ENCODE results near the gene AIFM1. TPM values are rescaled to one million over a fixed set of nuclear protein-coding genes. Genes with fewer than 3 reads are reported as not detected.
A peak's percentile ranks its signal among the peaks of the same experiment; 100 is the strongest.
"Not testable (repeated sequence)": the region's sequence is repeated elsewhere in the genome, so short reads cannot be mapped to it uniquely, and the experiment has no call there.

Gene AIFM1
- total RNA-seq, 1 donor from 2014 or later, result 16.4 TPM

- no peak for DNase-seq (ENCODE audit: low read depth in 2 of 2)
Observed at GRCh38 chrX:130119312-130119898, 46.2 kb downstream of the AIFM1 start.

DNA sequence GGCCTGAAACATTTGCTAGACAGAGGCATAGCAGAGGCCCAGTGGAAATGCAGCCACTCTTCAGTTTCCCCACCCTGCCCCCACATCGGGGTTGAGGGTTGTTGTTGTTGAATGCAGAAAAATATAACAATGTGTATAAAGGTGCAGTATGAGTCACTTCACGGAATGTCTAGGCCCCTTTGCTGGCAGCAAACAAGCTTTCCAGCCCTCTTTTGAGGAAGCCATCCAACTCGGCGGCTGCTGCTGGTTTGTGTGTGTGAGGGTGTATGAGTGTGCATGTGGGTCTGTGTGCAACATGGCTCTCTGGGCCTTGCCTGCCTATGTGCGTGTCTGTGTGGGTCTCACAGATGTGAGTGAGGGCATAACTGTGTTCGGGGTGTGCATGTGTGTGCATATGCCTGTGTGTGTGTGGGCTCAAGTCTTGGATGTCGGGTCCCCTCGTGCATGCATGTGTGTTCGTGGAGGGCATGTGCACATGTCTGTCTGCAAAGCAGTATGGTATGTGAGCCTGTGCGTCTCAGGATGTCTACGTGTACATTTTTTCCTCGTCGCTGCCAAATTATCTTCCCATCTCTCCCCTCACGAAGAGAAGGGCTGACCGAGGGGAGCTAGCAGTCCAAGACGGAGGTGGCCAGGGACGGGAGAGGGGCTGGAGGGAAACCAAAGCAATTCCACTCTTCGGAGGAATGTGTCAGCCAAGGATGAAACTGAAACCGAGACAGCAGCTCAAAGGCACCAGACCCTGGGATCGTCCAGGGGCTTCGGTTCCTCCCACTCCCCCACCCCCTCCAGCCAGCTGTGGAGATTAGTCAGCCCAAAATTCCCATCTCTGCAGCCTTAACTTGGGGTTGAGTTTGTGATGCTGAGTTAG lies 47.0 kb downstream of the AIFM1 start:
- DNase-seq (ENCODE audit: low read depth in 2 of 2), result peak; percentile 24 to 89

GRCh38 chrX:130117166-130117565 lies 48.5 kb downstream of the AIFM1 start:
- no peak for DNase-seq (ENCODE audit: low read depth in 2 of 2)

GRCh38 chrX:130115119-130115885 lies 50.3 kb downstream of the AIFM1 start:
- not testable (repeated sequence) for DNase-seq (ENCODE audit: low read depth in 2 of 2)

GRCh38 chrX:130114141-130114588 lies 51.5 kb downstream of the AIFM1 start:
- no peak for DNase-seq (ENCODE audit: low read depth in 2 of 2)

DNA sequence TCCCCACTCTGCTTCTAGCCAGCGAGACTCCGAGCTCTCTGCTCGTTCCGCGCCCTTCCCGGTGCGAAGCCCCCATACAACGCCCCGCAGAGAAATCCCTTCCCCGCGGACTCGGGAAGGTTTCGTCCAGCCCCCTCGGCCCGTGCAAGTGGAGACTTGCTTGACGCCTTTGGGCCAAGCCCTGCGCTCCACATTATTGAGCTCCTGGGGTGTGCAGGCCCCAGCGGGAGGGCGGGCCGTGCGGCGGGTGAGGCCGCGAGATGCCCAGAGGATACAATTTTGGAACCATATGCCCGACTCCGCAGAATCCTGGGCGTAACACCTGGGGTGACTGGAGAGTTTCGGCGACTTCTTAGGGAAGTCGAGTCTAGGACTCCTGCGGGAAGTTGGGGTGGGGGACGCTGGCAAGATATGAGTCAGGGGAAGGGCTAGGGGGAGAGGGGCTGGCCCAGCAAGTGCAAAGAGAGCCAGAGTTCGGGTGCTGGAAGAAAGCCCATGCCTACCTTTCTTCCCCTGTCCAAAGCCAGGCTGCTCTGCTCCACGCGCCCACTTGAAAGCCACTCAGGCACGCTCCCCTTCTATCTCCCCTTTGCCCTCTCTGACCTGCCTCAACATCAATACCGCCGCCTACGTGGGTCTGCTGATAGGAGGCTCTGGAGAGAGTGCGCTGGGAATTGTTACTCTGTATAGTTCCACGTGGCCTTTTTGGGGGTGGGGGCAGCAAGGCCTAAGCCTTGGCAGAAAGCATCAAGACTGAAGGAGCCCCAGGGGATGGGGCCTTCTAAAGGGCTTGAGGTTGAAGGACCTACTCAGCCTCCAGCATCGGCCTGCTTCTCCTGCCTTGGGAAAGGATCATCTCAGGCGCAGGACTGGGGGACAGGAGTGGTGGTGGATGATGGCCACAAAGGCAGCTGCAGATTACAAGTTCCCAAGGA lies 54.2 kb downstream of the AIFM1 start:
- DNase-seq (ENCODE audit: low read depth in 2 of 2), result no peak

- peak in 1 of 2 donors; percentile 68 for DNase-seq (ENCODE audit: low read depth in 2 of 2)
Observed at GRCh38 chrX:130110379-130111219, 55.0 kb downstream of the AIFM1 start, which contains the start of gene ELF4. Gene ELF4 (minus strand): TSS chrX:130110497. CDS start chrX:130081330, 29,167 bp downstream.

DNA sequence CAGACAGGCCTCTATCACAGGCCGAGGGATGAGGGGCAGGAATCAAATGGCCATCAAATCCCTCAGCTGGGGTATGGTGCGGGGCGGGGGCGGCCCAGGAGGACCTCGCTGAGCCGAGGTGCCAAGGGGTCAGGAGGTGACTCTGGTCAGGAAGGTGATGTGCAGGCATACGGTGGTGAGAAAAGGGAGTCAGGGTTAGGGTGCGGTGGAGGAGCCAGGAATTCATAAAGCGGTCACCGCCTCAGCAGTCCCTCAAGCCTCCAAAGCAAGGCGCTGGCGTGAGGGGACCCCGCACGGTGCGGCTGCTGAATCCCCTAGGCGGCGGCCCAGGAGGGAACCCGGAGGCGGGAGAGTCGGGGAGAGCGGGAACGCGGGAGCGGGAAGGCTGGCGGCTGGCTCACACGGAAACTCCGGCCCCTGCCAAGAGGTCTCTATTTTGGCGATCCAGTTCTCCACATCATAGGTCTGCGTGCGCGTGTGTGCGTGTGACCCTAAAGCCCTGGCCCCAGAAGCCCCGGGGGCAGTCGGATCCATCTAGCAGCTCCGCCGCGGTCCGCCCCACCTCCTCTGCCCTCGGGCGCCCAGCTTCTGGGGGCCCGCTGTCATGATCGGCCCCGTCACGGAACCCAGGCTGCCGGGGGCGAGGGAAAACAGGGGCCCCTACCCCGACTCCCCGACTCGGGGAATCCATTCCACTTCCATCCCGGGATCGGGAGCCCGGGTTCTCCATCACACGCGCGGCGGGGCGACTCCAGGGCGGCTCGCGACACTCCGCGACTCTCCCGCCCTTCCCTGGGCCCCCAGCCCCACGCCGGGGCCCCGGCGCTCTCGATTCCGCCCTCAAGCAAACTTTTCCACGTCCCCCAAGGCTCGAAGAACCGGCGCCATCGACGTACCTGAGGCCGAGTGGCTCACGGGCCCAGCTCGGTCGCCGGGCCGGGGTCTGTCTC lies 55.9 kb downstream of the AIFM1 start:
- no peak for DNase-seq (ENCODE audit: low read depth in 2 of 2)

- DNase-seq (ENCODE audit: low read depth in 2 of 2), result no peak
Observed at GRCh38 chrX:130108647-130109428, 56.8 kb downstream of the AIFM1 start.

GRCh38 chrX:130106071-130106470 lies 59.6 kb downstream of the AIFM1 start:
- peak in 1 of 2 donors; percentile 68 for DNase-seq (ENCODE audit: low read depth in 2 of 2)

DNA sequence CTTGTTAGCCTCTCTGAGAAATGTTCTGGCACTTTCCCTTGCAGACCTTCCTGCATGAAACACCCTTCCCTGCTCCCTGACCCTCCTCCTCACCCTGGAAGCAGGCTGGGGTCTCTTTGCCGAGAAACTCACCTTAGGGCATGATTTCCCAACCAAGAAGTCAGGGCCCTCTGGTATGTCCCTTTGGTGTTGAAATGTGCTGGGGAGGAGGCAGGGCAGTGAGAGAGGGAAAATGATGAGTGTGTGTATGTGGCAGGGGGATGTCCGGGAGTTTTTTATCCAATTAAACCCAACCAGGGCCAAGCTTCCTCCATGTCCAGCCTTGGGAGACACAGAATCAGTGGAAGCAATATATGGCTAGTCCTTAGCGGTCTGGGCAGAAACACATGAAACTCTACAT lies 60.4 kb downstream of the AIFM1 start:
- no peak for DNase-seq (ENCODE audit: low read depth in 2 of 2)

- DNase-seq (ENCODE audit: low read depth in 2 of 2), result no peak
Observed at GRCh38 chrX:130103605-130104004, 62.0 kb downstream of the AIFM1 start.

DNA sequence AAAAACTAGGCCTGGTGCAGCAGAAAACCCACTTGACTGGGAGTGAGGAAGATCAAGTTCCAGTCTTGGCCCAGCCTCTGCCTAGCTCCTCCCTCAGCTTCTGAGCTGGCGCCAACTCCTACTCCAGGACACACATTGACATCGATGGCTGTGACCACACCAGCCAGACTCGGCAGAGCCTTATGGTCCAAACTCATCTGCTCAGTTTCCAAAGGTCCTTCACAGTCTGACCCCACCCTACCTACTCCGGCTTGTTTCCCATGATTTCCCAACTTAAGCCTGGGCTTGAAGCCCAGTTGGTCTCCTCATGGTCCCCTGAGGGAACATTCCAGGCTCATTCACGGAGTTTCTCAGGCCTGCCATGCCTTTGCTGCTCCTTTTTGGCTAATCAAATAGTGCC lies 65.5 kb downstream of the AIFM1 start:
- no peak for DNase-seq (ENCODE audit: low read depth in 2 of 2)

DNA sequence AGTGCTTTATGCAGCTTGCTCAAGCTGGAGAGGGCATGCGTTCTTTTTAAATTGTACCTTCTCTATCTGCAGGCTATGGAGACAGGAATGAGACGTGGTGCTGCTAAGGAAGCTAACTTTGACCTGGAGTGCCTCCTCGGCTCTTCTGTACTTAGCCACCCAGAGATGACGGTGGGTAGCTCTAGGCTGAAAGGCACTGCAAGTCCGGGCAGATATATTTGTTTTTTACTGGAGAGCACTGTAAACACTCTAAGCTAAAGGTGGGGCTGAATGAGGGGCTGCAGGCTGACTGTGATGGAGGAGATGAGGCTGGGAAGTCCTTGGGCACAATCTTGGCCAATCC lies 67.5 kb downstream of the AIFM1 start:
- DNase-seq (ENCODE audit: low read depth in 2 of 2), result no peak

DNA sequence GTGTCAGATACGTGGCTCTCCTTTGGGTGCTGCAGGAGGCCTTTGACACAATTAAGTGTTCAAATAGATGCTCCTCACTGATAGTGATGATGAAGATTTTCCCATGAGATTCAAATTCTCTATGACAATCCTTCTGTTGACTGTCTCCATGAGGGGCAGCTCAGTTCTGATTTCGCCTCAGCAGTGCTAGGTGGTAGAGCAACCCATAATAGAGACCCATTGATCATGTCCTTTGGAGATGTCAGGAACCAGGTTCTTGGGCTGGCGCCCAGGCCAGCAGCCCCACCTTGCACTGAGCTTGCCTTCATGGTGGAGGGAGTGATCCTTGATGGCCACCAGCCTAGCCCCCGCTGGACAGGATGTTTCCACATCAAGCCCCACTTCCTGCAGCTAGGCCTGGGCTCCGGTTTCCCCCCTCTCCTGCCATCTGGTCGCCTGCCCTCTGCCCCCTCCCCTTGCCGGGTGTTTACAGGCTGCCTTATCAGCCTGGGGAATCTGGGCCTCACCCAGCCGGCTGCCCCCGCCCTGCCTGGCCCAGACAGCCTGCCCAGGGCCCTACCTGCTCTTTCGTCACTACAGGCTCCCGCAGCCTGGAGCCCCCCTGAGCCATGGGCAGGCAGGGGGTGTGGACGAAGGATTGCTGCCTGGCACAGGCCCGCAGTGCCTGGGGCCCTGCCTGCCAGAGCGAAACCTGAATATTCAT lies 68.0 kb downstream of the AIFM1 start:
- DNase-seq (ENCODE audit: low read depth in 2 of 2), result peak; percentile 75 to 90

GRCh38 chrX:130095249-130096030 lies 70.2 kb downstream of the AIFM1 start:
- no peak for DNase-seq (ENCODE audit: low read depth in 2 of 2)

DNA sequence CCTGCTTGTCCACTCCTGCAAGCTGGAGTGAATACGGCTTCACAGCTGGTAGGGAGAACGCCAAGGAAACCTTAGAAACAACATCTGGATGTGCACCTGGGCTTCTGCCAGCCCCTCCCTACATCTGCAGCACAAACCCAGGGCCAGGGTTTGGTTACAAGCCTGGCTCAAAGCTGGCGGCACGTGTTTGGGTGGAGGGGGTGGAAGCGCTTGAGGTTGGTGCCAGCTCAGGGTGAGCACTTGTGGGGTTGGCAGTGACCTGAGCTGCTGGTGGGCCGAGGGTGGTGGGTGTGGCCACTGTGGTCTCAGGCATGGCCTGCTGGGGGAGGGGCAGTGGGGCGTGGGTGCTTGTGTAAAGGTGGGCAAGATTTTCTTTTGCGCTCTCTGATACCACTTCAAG lies 70.9 kb downstream of the AIFM1 start:
- DNase-seq (ENCODE audit: low read depth in 2 of 2), result no peak
